Thoracic aorta (tissue), 2 donors: ENCODE measurements around the gene IQCM. TPM values are rescaled to one million over a fixed set of nuclear protein-coding genes. Genes with fewer than 3 reads are reported as not detected.
"Not testable (repeated sequence)": the region's sequence is repeated elsewhere in the genome, so short reads cannot be mapped to it uniquely, and the experiment has no call there.

Experiments
- ATAC-seq: fragments of 150-250 bp; one replicate; pipeline ENCODE4 v1.8.0; 2017; ENCODE audit warnings: low read depth; ENCODE audit not compliant: insufficient number of reproducible peaks, low FRiP score
- DNase-seq: peaks from one replicate; pipeline ENCODE4 v3.0.0-alpha.2; 2020; ENCODE audit warnings: low spot score
- H3K27ac ChIP-seq, 2 donors: fragments of 200-600 bp; sonication (generic); 1 replicate in 1 of 2; 2 replicates in 1 of 2; pipeline ENCODE4 v1.5.1; 2016; ENCODE audit warnings: mild to moderate bottlenecking in 2 of 2, moderate library complexity in 2 of 2
- H3K27me3 ChIP-seq: fragments of 200-600 bp; sonication (generic); replicated peaks from 2 replicates; pipeline ENCODE4 v1.6.0; 2016; ENCODE audit warnings: mild to moderate bottlenecking; ENCODE audit not compliant: insufficient read depth
- H3K36me3 ChIP-seq: fragments of 200-600 bp; sonication (generic); one replicate; pipeline ENCODE4 v1.5.1; 2016
- H3K4me1 ChIP-seq, 2 donors: fragments of 200-600 bp; sonication (generic); 1 replicate in 1 of 2; 2 replicates in 1 of 2; pipeline versions ENCODE4 v1.5.1 to v1.6.0; 2016; ENCODE audit warnings: low read depth in 2 of 2, mild to moderate bottlenecking in 1 of 2; ENCODE audit not compliant: control insufficient read depth in 1 of 2
- H3K4me3 ChIP-seq: fragments of 200-600 bp; sonication (generic); 2 replicates; pipeline ENCODE4 v1.5.1; 2016; ENCODE audit warnings: mild to moderate bottlenecking
- H3K9me3 ChIP-seq: fragments of 200-600 bp; sonication (generic); 2 replicates; pipeline ENCODE4 v1.5.1; 2016
- total RNA-seq, 2 donors: library from RNA; depleted of rRNA; stranded (reverse); fragments of >200 nt; gene quantifications; one replicate each; pipeline versions ENCODE4 v1.1.0 to v1.2.3, GENCODE V29; 2016
- TF ChIP-seq, protein P1 (sequence below): fragments of 200-600 bp; sonication (generic); IDR thresholded peaks from one replicate; pipeline ENCODE4 v1.5.1; 2019; ENCODE audit warnings: antibody characterized with exemption

Gene IQCM
- total RNA-seq, 2 donors from 2014 or later, result not detected

DNA sequence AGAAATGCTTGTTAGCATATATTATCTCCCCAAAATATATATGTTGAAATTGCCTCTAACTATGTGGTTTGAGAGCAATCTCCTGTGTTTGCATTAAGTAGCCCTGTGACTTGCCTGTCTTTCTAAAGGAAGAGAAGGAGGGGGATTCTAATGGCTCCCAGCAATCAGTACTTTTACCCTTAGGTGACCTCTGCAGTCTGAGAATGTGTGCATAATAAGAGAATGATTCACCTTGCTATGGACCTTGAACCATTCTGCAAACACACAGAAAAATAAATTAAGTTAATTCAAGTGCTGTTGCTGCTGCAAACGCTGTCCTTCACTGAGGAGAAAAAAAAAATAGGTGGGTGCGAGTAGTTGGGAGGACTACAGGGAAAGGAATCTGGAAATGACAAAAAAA is 322.2 kb downstream of the IQCM start:
- TF ChIP-seq, protein P1, sequence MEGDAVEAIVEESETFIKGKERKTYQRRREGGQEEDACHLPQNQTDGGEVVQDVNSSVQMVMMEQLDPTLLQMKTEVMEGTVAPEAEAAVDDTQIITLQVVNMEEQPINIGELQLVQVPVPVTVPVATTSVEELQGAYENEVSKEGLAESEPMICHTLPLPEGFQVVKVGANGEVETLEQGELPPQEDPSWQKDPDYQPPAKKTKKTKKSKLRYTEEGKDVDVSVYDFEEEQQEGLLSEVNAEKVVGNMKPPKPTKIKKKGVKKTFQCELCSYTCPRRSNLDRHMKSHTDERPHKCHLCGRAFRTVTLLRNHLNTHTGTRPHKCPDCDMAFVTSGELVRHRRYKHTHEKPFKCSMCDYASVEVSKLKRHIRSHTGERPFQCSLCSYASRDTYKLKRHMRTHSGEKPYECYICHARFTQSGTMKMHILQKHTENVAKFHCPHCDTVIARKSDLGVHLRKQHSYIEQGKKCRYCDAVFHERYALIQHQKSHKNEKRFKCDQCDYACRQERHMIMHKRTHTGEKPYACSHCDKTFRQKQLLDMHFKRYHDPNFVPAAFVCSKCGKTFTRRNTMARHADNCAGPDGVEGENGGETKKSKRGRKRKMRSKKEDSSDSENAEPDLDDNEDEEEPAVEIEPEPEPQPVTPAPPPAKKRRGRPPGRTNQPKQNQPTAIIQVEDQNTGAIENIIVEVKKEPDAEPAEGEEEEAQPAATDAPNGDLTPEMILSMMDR, result no peak
- ATAC-seq (no peak), DNase-seq (no peak)
- H3K4me3 ChIP-seq, result no peak overlapping the region
- H3K9me3 ChIP-seq, result no peaks in the 10 kb centered on the region
- no peak overlapping the region for H3K27ac ChIP-seq
- H3K4me1 ChIP-seq, result no peaks in the 10 kb centered on the region
- no peaks in the 10 kb centered on the region for H3K27me3 ChIP-seq
- no peaks in the 10 kb centered on the region for H3K36me3 ChIP-seq

DNA sequence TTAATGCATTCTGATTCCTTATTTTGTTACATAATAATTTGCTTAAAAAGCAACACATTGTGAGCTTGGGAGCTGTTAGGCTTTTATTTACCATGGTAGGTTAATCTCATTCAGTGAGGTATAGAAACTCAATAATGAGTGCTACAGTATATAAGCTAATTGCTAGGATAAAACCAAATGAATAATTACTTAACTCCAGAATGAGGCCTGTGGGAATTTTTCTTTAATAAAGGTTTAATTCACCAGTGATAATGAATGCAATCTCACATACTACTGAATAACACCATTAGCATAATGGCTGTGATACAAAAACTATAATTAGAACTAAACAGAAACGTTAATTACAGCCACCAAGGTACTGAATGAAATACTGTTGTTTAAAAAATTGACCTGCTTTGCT is 326.3 kb downstream of the IQCM start:
- Histone ChIP-seq H3K4me1 (no peaks in the 10 kb centered on the region), H3K27me3 (no peaks in the 10 kb centered on the region), H3K27ac (no peak overlapping the region), H3K9me3 (no peaks in the 10 kb centered on the region), H3K4me3 (no peak overlapping the region), H3K36me3 (no peaks in the 10 kb centered on the region)
- TF ChIP-seq, protein P1, result no peak
- DNase-seq (no peak), ATAC-seq (no peak)

DNA sequence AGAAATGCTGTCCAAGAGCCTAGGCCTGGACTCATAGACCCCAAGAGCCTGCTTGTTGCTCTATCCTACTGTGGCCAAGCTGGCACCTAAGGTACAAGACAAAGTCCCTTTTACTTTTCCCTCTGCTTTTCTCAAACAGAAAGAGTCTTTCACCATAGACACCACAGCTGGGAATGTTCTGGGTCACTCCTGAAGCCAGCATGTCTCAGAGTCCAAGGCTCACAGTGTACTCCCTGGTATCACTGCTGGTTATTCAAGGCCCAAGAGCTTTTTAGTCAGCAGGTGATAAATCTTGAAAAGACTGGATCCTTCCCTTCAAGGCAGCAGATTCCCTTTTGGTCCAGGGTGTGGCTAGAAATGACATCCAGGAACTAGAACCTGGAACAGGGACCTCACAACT is 328.8 kb downstream of the IQCM start:
- Histone ChIP-seq H3K4me1 (no peaks in the 10 kb centered on the region), H3K27me3 (no peaks in the 10 kb centered on the region), H3K4me3 (no peak overlapping the region), H3K9me3 (no peaks in the 10 kb centered on the region), H3K27ac (no peak overlapping the region), H3K36me3 (no peaks in the 10 kb centered on the region)
- ATAC-seq (no peak), DNase-seq (no peak)
- TF ChIP-seq, protein P1, result no peak

DNA sequence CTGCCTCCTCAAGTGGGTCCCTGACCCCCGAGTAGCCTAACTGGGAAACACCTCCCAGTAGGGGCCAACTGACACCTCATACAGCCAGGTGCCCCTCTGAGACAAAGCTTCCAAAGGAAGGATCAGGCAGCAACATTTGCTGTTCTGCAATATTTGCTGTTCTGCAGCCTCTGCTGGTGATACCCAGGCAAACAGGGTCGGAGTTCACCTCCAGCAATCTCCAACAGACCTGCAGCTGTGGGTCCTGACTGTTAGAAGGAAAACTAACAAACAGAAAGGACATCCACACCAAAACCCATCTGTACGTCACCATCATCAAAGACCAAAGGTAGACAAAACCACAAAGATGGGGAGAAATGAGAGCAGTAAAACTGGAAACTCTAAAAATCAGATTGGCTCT is 347.0 kb downstream of the IQCM start:
- not testable (repeated sequence) for H3K27me3 ChIP-seq, DNase-seq, H3K4me3 ChIP-seq, ATAC-seq, H3K9me3 ChIP-seq, H3K27ac ChIP-seq, H3K4me1 ChIP-seq, H3K36me3 ChIP-seq

DNA sequence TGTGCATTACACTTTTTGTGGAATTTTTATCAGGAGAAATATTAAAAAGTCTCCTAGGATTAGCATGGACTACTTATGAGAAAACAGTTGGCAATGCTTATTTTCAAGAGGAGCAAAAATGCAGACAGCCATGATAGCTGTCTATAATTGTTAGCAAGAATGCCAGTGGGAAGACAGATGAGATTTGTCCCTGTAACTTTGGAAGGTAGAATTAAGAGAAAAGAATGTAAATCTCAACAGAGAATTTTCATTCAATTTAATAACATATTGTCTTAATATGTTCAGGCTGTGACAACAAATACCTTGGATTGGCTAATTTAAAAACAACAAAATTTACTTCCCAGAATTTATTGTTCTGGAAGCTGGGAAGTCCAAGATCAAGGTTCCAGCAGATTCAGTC is 349.2 kb downstream of the IQCM start:
- DNase-seq, result no peak
- Histone ChIP-seq H3K36me3 (no peaks in the 10 kb centered on the region), H3K27me3 (no peaks in the 10 kb centered on the region), H3K4me1 (no peaks in the 10 kb centered on the region), H3K4me3 (no peak overlapping the region), H3K27ac (no peak overlapping the region), H3K9me3 (no peaks in the 10 kb centered on the region)
- TF ChIP-seq, protein P1, result no peak
- no peak for ATAC-seq

DNA sequence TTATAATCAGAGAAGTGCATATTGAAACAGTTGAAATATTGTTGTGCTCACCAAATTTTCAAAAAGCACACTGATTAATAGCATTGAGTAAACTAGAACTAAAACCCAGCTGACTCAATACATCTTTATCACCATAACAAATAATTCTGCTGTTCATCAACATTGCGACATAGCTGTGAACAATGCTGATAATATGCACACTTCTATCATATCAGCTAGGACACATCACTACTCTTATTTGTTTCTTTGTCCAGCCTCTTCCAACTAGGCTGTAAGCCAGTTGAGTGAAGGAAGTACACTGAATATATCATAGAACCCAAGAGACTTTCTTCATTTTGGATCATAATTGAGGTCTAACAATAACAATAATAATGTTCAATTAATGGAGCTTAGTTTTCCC is 349.7 kb downstream of the IQCM start:
- H3K4me3 ChIP-seq, result no peak overlapping the region
- TF ChIP-seq, protein P1, result no peak
- no peak overlapping the region for H3K27ac ChIP-seq
- DNase-seq, result no peak
- no peaks in the 10 kb centered on the region for H3K36me3 ChIP-seq
- H3K27me3 ChIP-seq, result no peaks in the 10 kb centered on the region
- H3K9me3 ChIP-seq, result no peaks in the 10 kb centered on the region
- no peak for ATAC-seq
- H3K4me1 ChIP-seq, result no peaks in the 10 kb centered on the region
